Mesodermal cell (in vitro differentiated cells): ENCODE measurements around the gene ZBTB38.
A peak's percentile ranks its signal among the peaks of the same experiment; 100 is the strongest.

ENCODE experiments used
- H3K27ac ChIP-seq: 2 replicates; pipeline ENCODE4 v1.7.0; 2013; ENCODE audit warnings: mild to moderate bottlenecking, low read depth, low read length, moderate library complexity; ENCODE audit not compliant: severe bottlenecking
- H3K36me3 ChIP-seq: 2 replicates; pipeline ENCODE4 v1.7.1; 2013; ENCODE audit warnings: mild to moderate bottlenecking, low read length, moderate library complexity; ENCODE audit not compliant: control insufficient read depth, insufficient read depth
- H3K4me1 ChIP-seq: one replicate; pipeline ENCODE4 v1.7.1; 2013; ENCODE audit warnings: mild to moderate bottlenecking, low read length; ENCODE audit not compliant: insufficient read depth, control insufficient read depth, poor library complexity, severe bottlenecking
- H3K4me3 ChIP-seq: 2 replicates; pipeline ENCODE4 v1.7.0; 2013; ENCODE audit warnings: low read length, control low read depth, mild to moderate bottlenecking; ENCODE audit not compliant: insufficient read depth, poor library complexity, severe bottlenecking; ENCODE audit errors: extremely low read depth
- H3K9me3 ChIP-seq: 2 replicates; pipeline ENCODE4 v1.7.1; 2013; ENCODE audit warnings: mild to moderate bottlenecking, low read length, moderate library complexity; ENCODE audit not compliant: control insufficient read depth
- WGBS, 2 experiments: methylation state at CpG; one replicate each; pipeline ENCODE4 v1.1.5; 2013; ENCODE audit warnings: missing lambda C conversion rate in 2 of 2; ENCODE audit not compliant: insufficient coverage in 2 of 2; 5-methylcytosine and 5-hydroxymethylcytosine counted together

The ZBTB38 gene

GRCh38 chr3:141387516-141387915 lies 19.2 kb downstream of the ZBTB38 start:
- no peaks in the 10 kb centered on the region for H3K9me3 ChIP-seq
- no peak overlapping the region for H3K27ac ChIP-seq
- no peaks in the 10 kb centered on the region for H3K4me1 ChIP-seq
- 81 to 95% methylated on average over 2 to 3 of the region's 3 CpGs for WGBS, 2 experiments
- H3K36me3 ChIP-seq: peaks cover 52% of the 10 kb centered on the region
- H3K4me3 ChIP-seq: no peak overlapping the region

GRCh38 chr3:141388395-141388794 lies 20.1 kb downstream of the ZBTB38 start:
- Histone ChIP-seq H3K4me3 (no peak overlapping the region), H3K27ac (no peak overlapping the region), H3K4me1 (peaks cover 8% of the 10 kb centered on the region), H3K9me3 (no peaks in the 10 kb centered on the region), H3K36me3 (peaks cover 43% of the 10 kb centered on the region)
- WGBS, 2 experiments: 100% methylated on average over 1 to 2 of the region's 3 CpGs

- WGBS, 2 experiments: 79 to 100% methylated on average over 2 to 3 of the region's 6 CpGs
- Histone ChIP-seq H3K4me3 (no peak overlapping the region), H3K9me3 (no peaks in the 10 kb centered on the region), H3K36me3 (peaks cover 39% of the 10 kb centered on the region), H3K4me1 (peaks cover 9% of the 10 kb centered on the region), H3K27ac (no peak overlapping the region)
Measured at GRCh38 chr3:141388823-141389621, 20.7 kb downstream of the ZBTB38 start.

- Histone ChIP-seq H3K4me1 (peaks cover 9% of the 10 kb centered on the region), H3K36me3 (peaks cover 39% of the 10 kb centered on the region), H3K4me3 (no peak overlapping the region), H3K9me3 (no peaks in the 10 kb centered on the region), H3K27ac (no peak overlapping the region)
- 100% methylated on average over 1 to 2 of the region's 5 CpGs for WGBS, 2 experiments
Measured at GRCh38 chr3:141389703-141390102, 21.4 kb downstream of the ZBTB38 start.

GRCh38 chr3:141390747-141391146 lies 22.4 kb downstream of the ZBTB38 start:
- WGBS, 2 experiments: 94 to 100% methylated on average over 1 to 2 of the region's 5 CpGs

GRCh38 chr3:141391298-141391990 lies 23.1 kb downstream of the ZBTB38 start:
- Histone ChIP-seq H3K4me3 (no peak overlapping the region), H3K27ac (peak overlapping the region; percentile 12), H3K36me3 (peaks cover 51% of the 10 kb centered on the region), H3K9me3 (peaks cover 8% of the 10 kb centered on the region), H3K4me1 (peaks cover 9% of the 10 kb centered on the region)
- WGBS, 2 experiments: 86 to 92% methylated on average over 1 to 2 of the region's 4 CpGs

More at GRCh38 chr3:141390747-141391146, 22.4 kb downstream of the ZBTB38 start:
- H3K4me3 ChIP-seq: no peak overlapping the region
- H3K36me3 ChIP-seq: peaks cover 44% of the 10 kb centered on the region
- peaks cover 9% of the 10 kb centered on the region for H3K4me1 ChIP-seq
- H3K9me3 ChIP-seq: peaks cover 1% of the 10 kb centered on the region
- H3K27ac ChIP-seq: no peak overlapping the region

GRCh38 chr3:141391991-141392316 lies 23.6 kb downstream of the ZBTB38 start:
- Histone ChIP-seq H3K9me3 (peaks cover 13% of the 10 kb centered on the region), H3K4me3 (no peak overlapping the region), H3K27ac (peak overlapping the region; percentile 12), H3K36me3 (peaks cover 56% of the 10 kb centered on the region), H3K4me1 (peaks cover 9% of the 10 kb centered on the region)
- WGBS, 2 experiments: 73% methylated on average over 2 of the region's 4 CpGs; no CpG with 5 or more reads in 1 of the 2 experiments

GRCh38 chr3:141392416-141392815 lies 24.1 kb downstream of the ZBTB38 start:
- Histone ChIP-seq H3K9me3 (peaks cover 18% of the 10 kb centered on the region), H3K27ac (peak overlapping the region; percentile 84), H3K4me3 (no peak overlapping the region), H3K4me1 (peaks cover 9% of the 10 kb centered on the region), H3K36me3 (peaks cover 57% of the 10 kb centered on the region)
- whole genome bisulfite sequencing, 2 experiments: 88 to 93% methylated on average over 4 to 5 of the region's 5 CpGs

GRCh38 chr3:141392897-141393734 lies 24.8 kb downstream of the ZBTB38 start:
- 40 to 44% methylated on average over 6 of the region's 6 CpGs for WGBS, 2 experiments
- Histone ChIP-seq H3K9me3 (peaks cover 24% of the 10 kb centered on the region), H3K4me3 (no peak overlapping the region), H3K4me1 (peaks cover 9% of the 10 kb centered on the region), H3K27ac (peak overlapping the region; percentile 84), H3K36me3 (peaks cover 60% of the 10 kb centered on the region)

- peaks cover 9% of the 10 kb centered on the region for H3K4me1 ChIP-seq
- WGBS, 2 experiments: 81 to 85% methylated on average over 4 to 5 of the region's 7 CpGs
- no peak overlapping the region for H3K4me3 ChIP-seq
- peaks cover 24% of the 10 kb centered on the region for H3K9me3 ChIP-seq
- peak overlapping the region; percentile 84 for H3K27ac ChIP-seq
- H3K36me3 ChIP-seq: peaks cover 59% of the 10 kb centered on the region
Measured at GRCh38 chr3:141393735-141394076, 25.4 kb downstream of the ZBTB38 start.
